GM10248 (cell line): ENCODE measurements around the gene UBR2.
"Not testable (repeated sequence)": the region's sequence is repeated elsewhere in the genome, so short reads cannot be mapped to it uniquely, and the experiment has no call there.

ENCODE experiments used
- CTCF ChIA-PET: fragments of 300-600 bp; sonication (Branson Sonifier 250); formaldehyde crosslinking; extraction: SDS; loops from one replicate; lab custom pipeline; 2021; ENCODE audit warnings: antibody characterized with exemption; lab: Yijun Ruan, JAX
- POLR2A ChIA-PET: fragments of 350-650 bp; sonication (Branson Sonifier 250); formaldehyde crosslinking; extraction: SDS; loops from one replicate; lab custom pipeline; 2020; ENCODE audit warnings: antibody characterized with exemption; lab: Yijun Ruan, JAX
- DNase-seq: peaks from one replicate; pipeline ENCODE4 v3.0.0; 2012; ENCODE audit errors: extremely low spot score
- CTCF ChIP-seq: IDR thresholded peaks from 2 replicates; pipeline ENCODE4 v1.5.1; 2012; ENCODE audit warnings: mild to moderate bottlenecking, low read depth; ENCODE audit errors: extremely low read depth, missing control alignments, control extremely low read depth

Gene UBR2

GRCh38 chr6:42550277-42550676, 13.6 kb upstream of the UBR2 start:
- no peak for TF ChIP-seq CTCF
- DNase-seq: no peak
- ChIA-PET CTCF (interaction anchor here (2.5 to 2.9 kb wide), 2 partner anchors 13 to 18 kb away, joined by 10 to 17 read pairs; partner anchors contain the start of gene UBR2), POLR2A (no interaction called here)

- no peak for DNase-seq
- TF ChIP-seq CTCF: no peak
- POLR2A ChIA-PET: no interaction called here
- CTCF ChIA-PET: interaction anchor here (1.1 to 2.9 kb wide), 10 partner anchors 9 to 415 kb away, joined by 3 to 17 read pairs (median 4); partner anchors contain the start of gene UBR2
Observed at GRCh38 chr6:42551217-42551616, 12.6 kb upstream of the UBR2 start.

GRCh38 chr6:42552380-42552779, 11.4 kb upstream of the UBR2 start:
- CTCF ChIA-PET: interaction anchor here (0.8 to 2.9 kb wide), 9 partner anchors 8 to 292 kb away, joined by 3 to 17 read pairs (median 5); partner anchors contain the start of gene UBR2
- DNase-seq: no peak
- TF ChIP-seq CTCF: no peak
- POLR2A ChIA-PET: no interaction called here

GRCh38 chr6:42555477-42556457, 8.1 kb upstream of the UBR2 start:
- TF ChIP-seq CTCF: no peak
- POLR2A ChIA-PET: no interaction called here
- DNase-seq: no peak
- CTCF ChIA-PET: interaction anchor here (1.5 to 4.2 kb wide), 3 partner anchors 8 to 248 kb away, joined by 3 to 48 read pairs (median 9); no protein-coding TSS in a partner anchor

GRCh38 chr6:42556462-42556861, 7.4 kb upstream of the UBR2 start:
- CTCF ChIA-PET: interaction anchor here (0.7 to 4.2 kb wide), 4 partner anchors 9 to 44 kb away, joined by 3 to 48 read pairs (median 6); no protein-coding TSS in a partner anchor
- DNase-seq: no peak
- POLR2A ChIA-PET: no interaction called here
- TF ChIP-seq CTCF: no peak

- not testable (repeated sequence) for DNase-seq
- ChIA-PET POLR2A (interaction anchor here (0.7 kb wide), 1 partner anchor 364 kb away, joined by 4 read pairs; no protein-coding TSS in a partner anchor), CTCF (interaction anchor here (4.2 kb wide), 1 partner anchor 12 kb away, joined by 48 read pairs; no protein-coding TSS in a partner anchor)
Observed at GRCh38 chr6:42559276-42559675, 4.6 kb upstream of the UBR2 start.
